Fibroblast of the aortic adventitia (primary cell): Measurements from ENCODE around the gene TCAP. TPM values are rescaled to one million over a fixed set of nuclear protein-coding genes. Genes with fewer than 3 reads are reported as not detected.
A peak's percentile ranks its signal among the peaks of the same experiment; 100 is the strongest.

Experiments used
- DNase-seq: peaks from one replicate; pipeline ENCODE4 v3.0.0-alpha.2; 2010; ENCODE audit warnings: low read depth
- H3K4me3 ChIP-seq: 2 replicates; pipeline ENCODE4 v1.5.1; 2011; ENCODE audit warnings: low read depth, mild to moderate bottlenecking, control low read depth, low read length, moderate library complexity
- total RNA-seq: library from RNA; depleted of rRNA; stranded (reverse); fragments of >200 nt; gene quantifications from 2 replicates; pipeline ENCODE4 v1.2.3, GENCODE V29; 2012; ENCODE audit warnings: low replicate concordance
- TF ChIP-seq, protein P1 (sequence below): IDR thresholded peaks from 2 replicates; pipeline ENCODE4 v1.5.1; 2011; ENCODE audit warnings: mild to moderate bottlenecking, low read length, control low read depth, inconsistent platforms; ENCODE audit not compliant: insufficient read depth

The TCAP gene
- total RNA-seq, 1 donor = 0.36 TPM

DNA sequence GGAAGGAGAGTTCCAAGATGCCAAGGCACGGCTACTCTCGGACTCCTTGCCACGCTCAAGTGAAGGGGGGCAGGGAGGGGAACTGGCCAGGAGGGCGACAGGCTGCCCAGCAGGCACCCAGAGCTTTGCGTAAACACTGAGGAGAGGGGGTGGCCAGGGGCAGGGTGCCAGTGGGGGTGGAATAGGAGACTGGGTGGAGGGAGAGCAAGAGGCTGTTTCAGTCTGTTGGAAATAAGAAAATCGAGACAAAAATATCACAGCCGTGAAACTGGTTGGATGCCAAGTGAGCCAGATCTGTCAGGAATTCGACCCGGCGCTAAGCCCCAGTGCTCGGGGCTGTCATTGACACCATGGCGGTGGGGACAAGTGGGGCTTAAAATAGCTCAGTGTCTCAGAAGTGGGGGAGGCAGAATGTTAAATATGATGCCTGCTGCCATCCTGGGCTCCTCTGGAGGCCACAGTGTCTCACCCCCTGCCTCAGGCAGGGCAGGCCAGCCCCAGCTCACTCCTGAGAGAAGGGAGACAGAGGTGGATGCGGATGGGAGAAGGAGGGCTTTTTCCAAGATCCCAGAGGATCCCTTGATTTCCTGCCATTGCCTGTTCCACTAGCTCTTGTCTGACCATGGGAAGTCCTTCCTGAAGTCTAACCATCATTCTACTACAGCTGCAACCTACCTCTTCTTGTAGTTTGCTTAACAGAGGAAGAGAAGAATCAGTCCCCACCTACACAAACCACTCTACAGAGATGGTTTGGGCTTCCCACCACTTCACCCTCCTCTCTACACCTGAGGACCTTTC lies 12.6 kb downstream of the TCAP start:
- TF ChIP-seq, protein P1, sequence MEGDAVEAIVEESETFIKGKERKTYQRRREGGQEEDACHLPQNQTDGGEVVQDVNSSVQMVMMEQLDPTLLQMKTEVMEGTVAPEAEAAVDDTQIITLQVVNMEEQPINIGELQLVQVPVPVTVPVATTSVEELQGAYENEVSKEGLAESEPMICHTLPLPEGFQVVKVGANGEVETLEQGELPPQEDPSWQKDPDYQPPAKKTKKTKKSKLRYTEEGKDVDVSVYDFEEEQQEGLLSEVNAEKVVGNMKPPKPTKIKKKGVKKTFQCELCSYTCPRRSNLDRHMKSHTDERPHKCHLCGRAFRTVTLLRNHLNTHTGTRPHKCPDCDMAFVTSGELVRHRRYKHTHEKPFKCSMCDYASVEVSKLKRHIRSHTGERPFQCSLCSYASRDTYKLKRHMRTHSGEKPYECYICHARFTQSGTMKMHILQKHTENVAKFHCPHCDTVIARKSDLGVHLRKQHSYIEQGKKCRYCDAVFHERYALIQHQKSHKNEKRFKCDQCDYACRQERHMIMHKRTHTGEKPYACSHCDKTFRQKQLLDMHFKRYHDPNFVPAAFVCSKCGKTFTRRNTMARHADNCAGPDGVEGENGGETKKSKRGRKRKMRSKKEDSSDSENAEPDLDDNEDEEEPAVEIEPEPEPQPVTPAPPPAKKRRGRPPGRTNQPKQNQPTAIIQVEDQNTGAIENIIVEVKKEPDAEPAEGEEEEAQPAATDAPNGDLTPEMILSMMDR = no peak

DNA sequence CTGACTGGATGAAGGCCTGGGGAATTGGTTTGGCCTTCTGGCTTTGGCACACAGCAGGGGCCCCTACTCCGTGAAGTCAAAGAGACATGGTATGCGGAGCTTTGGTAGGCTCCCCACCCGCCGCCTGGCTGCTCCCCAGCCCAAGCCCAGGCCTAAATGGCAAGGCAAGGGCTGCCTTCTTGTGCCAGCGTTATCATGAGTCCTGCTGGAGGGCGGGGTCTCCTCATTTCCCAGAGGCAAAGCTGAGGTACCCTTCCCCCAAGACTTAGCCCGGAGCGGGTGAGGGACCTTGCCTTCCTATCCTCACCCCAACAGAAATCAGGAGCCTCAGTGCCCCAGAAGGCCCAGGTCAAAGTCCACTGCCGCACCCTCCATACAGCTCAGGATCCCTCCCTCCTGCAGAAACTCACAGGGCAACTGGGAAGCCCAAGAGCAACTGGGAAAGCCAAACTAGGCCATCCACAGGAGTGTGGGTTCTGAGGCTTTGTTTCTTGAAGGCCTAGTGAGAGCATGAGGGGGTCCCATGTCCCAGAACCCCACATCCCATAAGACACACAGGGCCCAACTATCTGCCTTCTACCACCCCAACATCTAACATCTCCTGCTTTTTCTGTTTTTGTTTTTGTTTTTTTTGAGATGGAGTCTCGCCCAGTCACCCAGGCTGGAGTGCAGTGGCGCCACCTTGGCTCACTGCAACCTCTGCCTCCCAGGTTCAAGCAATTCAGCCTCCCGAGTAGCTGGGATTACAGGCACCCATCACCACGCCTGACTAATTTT lies 13.4 kb downstream of the TCAP start:
- TF ChIP-seq, protein P1 = no peak
- no peak overlapping the region for H3K4me3 ChIP-seq
- no peak for DNase-seq

More for the DNA sequence above, 12.6 kb downstream of the TCAP start:
- DNase-seq = peak; percentile 11
- H3K4me3 ChIP-seq = no peak overlapping the region

DNA sequence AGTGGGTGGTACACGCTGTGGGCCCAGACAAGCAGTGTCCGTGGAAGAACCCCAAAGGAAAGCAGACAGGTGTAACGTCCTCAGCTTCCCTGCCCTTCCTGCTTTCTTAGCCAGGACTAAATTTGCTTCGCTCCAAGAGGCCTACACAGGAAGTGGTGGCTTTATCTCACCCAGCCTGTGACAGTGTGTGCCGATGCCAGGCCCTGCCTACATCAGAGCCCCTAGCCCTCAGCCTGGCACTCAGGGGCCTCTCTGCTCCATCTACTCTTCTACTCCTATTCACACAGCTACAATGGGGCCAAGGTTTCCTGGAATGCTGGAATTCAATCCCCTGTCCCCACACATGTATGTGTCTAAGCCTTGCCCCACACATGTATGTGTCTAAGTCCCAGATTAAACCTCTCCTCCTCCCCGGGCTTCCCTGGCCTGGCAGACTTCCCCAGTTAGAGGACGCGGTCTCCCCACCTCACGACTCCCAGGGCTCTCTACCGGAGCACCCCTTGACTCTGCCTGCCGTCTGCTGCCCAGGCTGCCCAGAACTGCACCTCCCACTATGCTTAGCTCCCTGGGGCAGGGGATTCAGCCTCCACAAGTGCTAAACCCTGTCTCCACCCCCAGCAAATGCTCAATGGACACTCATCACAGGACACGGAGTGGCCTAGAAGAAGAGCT lies 14.5 kb downstream of the TCAP start:
- DNase-seq = no peak
- H3K4me3 ChIP-seq = no peak overlapping the region

DNA sequence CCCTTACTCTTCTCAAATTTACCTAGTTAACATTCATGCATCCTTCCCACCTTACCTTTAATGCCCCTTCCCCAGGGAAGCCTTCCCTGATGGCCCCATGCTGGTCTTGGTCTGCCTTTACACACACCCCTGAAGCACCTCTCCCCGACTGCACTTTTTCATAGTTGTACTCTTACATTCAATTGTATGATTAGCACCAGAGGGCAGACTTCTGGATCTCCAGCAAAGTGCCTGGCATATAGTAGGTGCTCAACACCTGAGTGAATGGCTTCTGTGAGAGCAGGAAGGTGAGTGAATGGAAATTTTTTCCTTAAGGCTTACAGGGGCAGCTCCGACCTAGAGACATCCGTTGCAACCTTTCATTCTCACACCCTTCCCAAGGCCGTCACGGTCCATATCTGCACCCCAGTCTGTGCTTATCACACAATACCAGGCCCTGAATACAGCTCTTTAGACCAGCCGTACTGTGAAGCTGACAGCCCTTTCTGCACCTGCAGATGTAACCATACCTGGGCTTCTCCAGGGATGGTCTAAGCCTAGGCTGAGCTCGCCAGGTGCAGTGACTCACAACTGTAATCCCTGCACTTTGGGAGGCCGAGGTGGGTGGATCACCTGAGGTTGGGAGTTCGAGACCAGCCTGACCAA lies 18.3 kb downstream of the TCAP start:
- TF ChIP-seq, protein P1 = no peak
- DNase-seq = no peak
- H3K4me3 ChIP-seq = no peak overlapping the region

More for the DNA sequence above, 14.5 kb downstream of the TCAP start:
- TF ChIP-seq, protein P1 = no peak

DNA sequence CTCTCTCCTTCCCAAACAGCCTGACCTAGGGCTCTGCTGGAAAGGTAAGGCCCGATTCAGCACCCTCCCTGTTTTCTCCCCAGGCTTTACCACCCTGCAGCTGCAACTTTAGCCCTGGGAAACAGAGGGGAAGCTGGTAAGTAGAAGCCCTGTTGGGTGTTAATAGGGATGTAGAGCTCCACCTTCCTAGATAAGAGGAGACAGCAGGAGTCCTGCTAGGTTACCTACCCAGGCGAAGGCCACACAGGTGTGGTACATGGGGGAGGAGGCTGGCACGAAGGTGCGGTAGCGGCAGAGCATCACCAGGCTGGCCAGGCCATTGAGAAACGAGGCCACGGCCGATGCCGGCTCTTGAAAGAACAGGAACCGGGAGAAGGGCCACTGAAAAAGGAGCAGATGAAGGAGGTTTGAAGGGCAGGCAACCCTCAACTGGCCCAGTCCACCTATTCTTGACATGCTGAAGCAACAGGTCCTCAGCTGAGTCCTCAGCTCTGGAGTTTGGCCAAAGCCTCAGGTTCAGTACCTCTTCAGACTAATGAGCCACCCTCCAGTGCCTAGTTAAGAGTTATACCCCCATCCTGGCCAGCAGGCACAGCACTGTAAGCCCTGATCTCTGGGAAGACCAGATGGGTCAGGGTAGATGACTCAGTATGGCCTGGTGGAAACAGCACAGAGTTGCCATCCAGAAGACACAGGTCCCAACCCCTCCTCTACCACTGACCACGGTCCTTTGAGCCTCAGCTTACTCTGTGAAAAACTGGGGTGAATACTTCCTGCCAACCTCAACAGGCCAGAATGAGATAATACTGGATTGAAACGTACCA lies 19.4 kb downstream of the TCAP start:
- TF ChIP-seq, protein P1 = no peak
- no peak overlapping the region for H3K4me3 ChIP-seq
- DNase-seq = no peak
